HepG2 (cell line): Measurements from ENCODE around the gene SSBP2. TPM values are rescaled to one million over a fixed set of nuclear protein-coding genes. Genes with fewer than 3 reads are reported as not detected.
A peak's percentile ranks its signal among the peaks of the same experiment; 100 is the strongest.

Experiments used
- BCLAF1 ChIP-seq: fragments of 450-650 bp; IDR thresholded peaks from 2 replicates; pipeline ENCODE4 v1.6.1; 2017; ENCODE audit warnings: mild to moderate bottlenecking
- CSRNP1 ChIP-seq: sonication (generic); formaldehyde crosslinking; IDR thresholded peaks from 2 replicates; pipeline ENCODE4 v1.8.1; 2023; ENCODE audit warnings: mild to moderate bottlenecking, missing genetic modification reagents
- MXD3 ChIP-seq: IDR thresholded peaks from 2 replicates; pipeline ENCODE4 v1.6.1; 2016; ENCODE audit warnings: mild to moderate bottlenecking, missing biosample characterization, missing genetic modification reagents
- NR2F2 ChIP-seq: IDR thresholded peaks from 2 replicates; pipeline ENCODE4 v1.6.1; 2012; ENCODE audit warnings: low read depth, inconsistent platforms, borderline replicate concordance
- PRDM10 ChIP-seq: sonication (generic); formaldehyde crosslinking; IDR thresholded peaks from 2 replicates; pipeline ENCODE4 v1.4.0; 2020; ENCODE audit warnings: low read depth, missing genetic modification reagents
- RARA ChIP-seq: IDR thresholded peaks from 2 replicates; pipeline ENCODE4 v1.6.1; 2016; ENCODE audit warnings: missing genetic modification reagents, missing compliant biosample characterization
- SKI ChIP-seq: fragments of 450-650 bp; IDR thresholded peaks from one replicate; pipeline ENCODE4 v1.6.1; 2018; ENCODE audit warnings: mild to moderate bottlenecking; ENCODE audit not compliant: partially characterized antibody
- SOX5 ChIP-seq: IDR thresholded peaks from 2 replicates; pipeline ENCODE4 v1.6.1; 2016; ENCODE audit warnings: borderline replicate concordance
- ZNF318 ChIP-seq: sonication (generic); formaldehyde crosslinking; IDR thresholded peaks from 2 replicates; pipeline ENCODE4 v1.4.0; 2020; ENCODE audit warnings: mild to moderate bottlenecking, missing genetic modification reagents
- ZNF790 ChIP-seq: sonication (generic); formaldehyde crosslinking; IDR thresholded peaks from 2 replicates; pipeline ENCODE4 v1.8.0; 2022; ENCODE audit warnings: missing genetic modification reagents, mild to moderate bottlenecking, borderline replicate concordance
- polyA plus RNA-seq, 8 experiments: library from polyadenylated mRNA; depleted of rRNA in 3 of 8; stranded (reverse) in 7 of 8; unstranded in 1 of 8; fragments of >200 nt; fragmentation: Illumina TruSeq in 4 of 8; extraction: Trizol in 4 of 8; gene quantifications; 2 replicates each; pipeline versions ENCODE4 v1.2.1 to v1.2.3, GENCODE V29; 2011 to 2016; ENCODE audit warnings: low read depth in 4 of 8, missing spikeins in 1 of 8, mixed read lengths in 1 of 8; ENCODE audit not compliant: insufficient read depth in 1 of 8
- total RNA-seq, 5 experiments: library from RNA; depleted of rRNA; stranded (reverse); fragments of >200 nt; fragmentation: Illumina TruSeq; extraction: Trizol; gene quantifications; 2 replicates each; pipeline ENCODE4 v1.2.3, GENCODE V29; 2016; ENCODE audit warnings: low read depth in 1 of 5

SSBP2 gene
- total and polyA plus RNA-seq, 2 of the 13 experiments (the other 11 are each of a cell fraction or from before 2014, with no cell fraction given) = 0.16 TPM; not detected in 1

GRCh38 chr5:81371354-81371876, 379.5 kb downstream of the SSBP2 start (continued):
- TF ChIP-seq ZNF318 (CRISPR knock-in tag) = no peak
- TF ChIP-seq CSRNP1 = no peak
- TF ChIP-seq NR2F2 = peak; percentile 84
- peak; percentile 65; the same call in 1 of the 2 replicates for TF ChIP-seq SOX5 (CRISPR knock-in tag)
- no peak for TF ChIP-seq SKI
- TF ChIP-seq MXD3 (CRISPR knock-in tag) = no peak
- no peak for TF ChIP-seq BCLAF1
- TF ChIP-seq ZNF790 = no peak
- TF ChIP-seq PRDM10 (CRISPR knock-in tag) = no peak
- peak; percentile 84 for TF ChIP-seq RARA
